Skeletal muscle satellite cell (primary cell): ENCODE measurements around the gene TREML4.

ENCODE experiments used
- H3K27me3 ChIP-seq: 2 replicates; pipeline ENCODE4 v1.7.0; 2013; ENCODE audit warnings: low read length; ENCODE audit not compliant: control insufficient read depth, insufficient read depth
- H3K36me3 ChIP-seq: 2 replicates; pipeline ENCODE4 v1.7.0; 2013; ENCODE audit warnings: mild to moderate bottlenecking, control low read depth, low read length; ENCODE audit not compliant: insufficient read depth
- H3K4me1 ChIP-seq: 2 replicates; pipeline ENCODE4 v1.7.0; 2013; ENCODE audit warnings: low read length; ENCODE audit not compliant: control insufficient read depth, insufficient read depth
- H3K4me2 ChIP-seq: 2 replicates; pipeline ENCODE4 v1.7.0; 2013; ENCODE audit warnings: mild to moderate bottlenecking, low read length
- H3K4me3 ChIP-seq: 2 replicates; pipeline ENCODE4 v1.7.0; 2013; ENCODE audit warnings: low read length
- H3K9ac ChIP-seq: 2 replicates; pipeline ENCODE4 v1.7.0; 2013; ENCODE audit warnings: mild to moderate bottlenecking, low read depth, low read length, moderate library complexity
- H3K9me3 ChIP-seq: replicated peaks from 2 replicates; pipeline ENCODE4 v1.7.0; 2013; ENCODE audit warnings: mild to moderate bottlenecking, control low read depth, low read length

The TREML4 gene

DNA sequence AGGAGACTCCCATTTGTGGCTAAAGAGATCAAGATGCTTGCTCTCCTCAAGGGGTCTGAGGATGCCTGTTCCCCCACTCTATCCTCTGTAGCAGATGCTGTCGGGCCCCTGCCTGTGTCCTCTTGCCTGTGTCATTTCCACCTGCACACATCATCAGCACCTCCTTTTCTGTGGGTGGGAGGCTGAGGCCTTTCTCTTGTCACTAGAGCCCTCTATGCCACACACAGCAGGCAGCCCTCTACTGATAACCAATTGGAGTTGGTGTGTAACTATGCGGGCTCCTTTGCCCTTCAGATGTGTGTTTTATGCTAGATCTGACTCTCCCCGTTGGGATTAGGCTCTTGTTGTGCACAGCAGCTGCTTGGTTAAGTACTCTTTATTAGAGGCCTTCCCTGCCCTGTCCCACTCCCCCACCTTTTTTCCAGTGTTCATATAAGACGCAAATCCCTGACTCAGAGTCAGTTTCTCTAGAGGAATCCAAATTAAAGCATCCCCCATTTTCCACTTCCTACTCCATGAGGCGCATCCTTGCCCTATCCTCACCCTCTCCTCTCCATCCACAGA lies 34.9 kb upstream of the TREML4 start:
- Histone ChIP-seq H3K4me3 (no peak overlapping the region), H3K4me2 (no peak overlapping the region), H3K4me1 (no peaks in the 10 kb centered on the region), H3K9ac (no peak overlapping the region), H3K27me3 (peaks cover 18% of the 10 kb centered on the region), H3K36me3 (no peaks in the 10 kb centered on the region), H3K9me3 (no peaks in the 10 kb centered on the region)

DNA sequence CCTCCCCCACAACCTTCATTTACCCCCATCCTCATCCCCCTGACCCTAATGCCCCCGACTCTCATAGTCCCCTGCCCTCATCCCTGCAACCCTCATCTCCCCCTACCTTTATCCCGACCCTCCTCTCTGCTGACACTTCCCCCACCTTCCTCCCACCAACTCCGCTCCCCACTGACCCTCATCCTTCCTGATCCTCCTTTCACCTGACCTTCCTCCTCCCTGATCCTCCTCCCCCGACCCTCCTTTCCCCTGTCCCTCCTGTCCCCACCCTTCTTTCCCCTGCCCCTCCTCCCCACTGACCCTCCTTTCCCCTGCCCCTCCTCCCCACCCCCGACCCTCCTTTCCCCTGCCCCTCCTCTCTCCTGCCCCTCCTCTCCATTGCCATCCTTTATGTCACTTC lies 34.3 kb upstream of the TREML4 start:
- no peaks in the 10 kb centered on the region for H3K4me1 ChIP-seq
- H3K4me2 ChIP-seq = no peak overlapping the region
- peaks cover 18% of the 10 kb centered on the region for H3K27me3 ChIP-seq
- H3K36me3 ChIP-seq = no peaks in the 10 kb centered on the region
- H3K9ac ChIP-seq = no peak overlapping the region
- no peak overlapping the region for H3K4me3 ChIP-seq
- H3K9me3 ChIP-seq = no peaks in the 10 kb centered on the region

DNA sequence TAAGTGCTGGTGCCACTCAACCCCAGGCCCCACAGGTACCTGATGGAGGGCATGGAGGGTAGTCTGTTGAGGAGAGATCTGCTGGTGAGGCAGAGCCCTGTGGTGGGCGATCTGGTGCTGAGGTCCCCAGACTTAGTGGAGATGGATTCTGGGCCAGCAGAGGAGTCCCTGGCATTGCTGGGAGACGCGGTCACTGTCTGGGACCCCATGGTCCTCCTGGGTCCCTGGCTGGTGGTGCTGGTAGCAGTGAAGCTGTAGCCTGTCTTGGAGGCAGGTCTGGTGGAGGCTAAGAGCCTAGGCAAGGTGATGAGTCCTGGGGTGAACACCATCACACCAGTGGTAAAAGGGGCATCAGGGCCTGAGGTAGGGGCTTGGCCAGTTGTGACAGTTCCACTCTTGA lies 33.8 kb upstream of the TREML4 start:
- H3K9ac ChIP-seq = no peak overlapping the region
- no peaks in the 10 kb centered on the region for H3K36me3 ChIP-seq
- peaks cover 18% of the 10 kb centered on the region for H3K27me3 ChIP-seq
- no peaks in the 10 kb centered on the region for H3K4me1 ChIP-seq
- no peak overlapping the region for H3K4me3 ChIP-seq
- no peak overlapping the region for H3K4me2 ChIP-seq
- no peaks in the 10 kb centered on the region for H3K9me3 ChIP-seq

DNA sequence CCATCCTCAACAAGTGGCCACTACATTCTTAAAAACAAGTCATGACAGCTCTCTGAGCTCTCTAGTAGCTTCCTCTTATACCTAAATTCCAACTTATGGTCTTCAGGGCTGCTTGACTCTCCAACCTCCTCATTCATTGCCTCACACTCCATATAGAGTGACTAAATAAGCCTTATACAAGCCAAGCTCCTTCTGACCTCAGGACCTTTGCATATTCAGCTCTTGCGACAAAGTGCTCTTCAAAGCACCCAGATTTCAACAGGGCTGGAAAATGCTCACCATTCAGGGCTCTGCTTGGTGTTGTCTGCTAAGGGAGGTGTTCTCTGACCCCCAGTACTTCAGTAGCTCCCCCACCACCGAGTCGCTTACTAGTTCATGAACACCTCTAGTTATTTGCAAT lies 30.9 kb upstream of the TREML4 start:
- Histone ChIP-seq H3K27me3 (peaks cover 18% of the 10 kb centered on the region), H3K36me3 (no peaks in the 10 kb centered on the region), H3K9ac (no peak overlapping the region), H3K9me3 (no peaks in the 10 kb centered on the region), H3K4me3 (no peak overlapping the region), H3K4me1 (no peaks in the 10 kb centered on the region), H3K4me2 (no peak overlapping the region)

DNA sequence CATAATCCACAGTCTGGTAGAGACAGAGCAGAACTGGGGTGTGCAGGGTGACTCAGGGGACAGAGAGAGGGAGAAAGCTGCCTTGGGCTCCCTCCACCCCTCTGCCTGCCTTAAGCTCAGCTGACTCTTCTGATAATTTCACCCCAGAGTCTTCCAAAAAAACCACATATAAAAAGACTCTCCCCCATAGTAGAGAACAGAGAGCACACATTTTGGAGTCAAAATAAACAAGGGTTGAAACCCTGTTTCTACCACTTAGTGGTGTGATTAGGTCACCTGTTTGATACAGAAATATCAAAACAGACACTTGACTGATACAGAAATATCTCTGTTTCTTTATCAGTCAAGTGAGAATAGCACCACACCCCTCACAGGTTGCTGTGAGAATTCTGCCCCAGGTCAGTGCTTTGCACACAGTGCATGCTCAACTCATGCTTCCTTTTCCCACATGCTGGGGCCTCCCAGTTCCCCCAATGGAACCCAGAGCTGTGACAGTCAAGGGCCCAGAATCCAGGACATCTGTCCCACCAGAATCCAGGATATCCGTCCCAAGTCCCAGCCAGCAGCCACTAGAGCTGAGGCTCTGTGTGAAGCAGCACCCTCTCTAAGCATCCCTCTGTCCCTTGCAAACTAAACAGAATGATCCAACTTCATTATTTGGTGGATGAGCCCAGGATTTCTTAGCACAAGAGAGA lies 28.4 kb upstream of the TREML4 start:
- Histone ChIP-seq H3K9ac (no peak overlapping the region), H3K4me1 (no peaks in the 10 kb centered on the region), H3K27me3 (peaks cover 19% of the 10 kb centered on the region), H3K4me3 (no peak overlapping the region), H3K4me2 (no peak overlapping the region), H3K9me3 (no peaks in the 10 kb centered on the region), H3K36me3 (no peaks in the 10 kb centered on the region)

DNA sequence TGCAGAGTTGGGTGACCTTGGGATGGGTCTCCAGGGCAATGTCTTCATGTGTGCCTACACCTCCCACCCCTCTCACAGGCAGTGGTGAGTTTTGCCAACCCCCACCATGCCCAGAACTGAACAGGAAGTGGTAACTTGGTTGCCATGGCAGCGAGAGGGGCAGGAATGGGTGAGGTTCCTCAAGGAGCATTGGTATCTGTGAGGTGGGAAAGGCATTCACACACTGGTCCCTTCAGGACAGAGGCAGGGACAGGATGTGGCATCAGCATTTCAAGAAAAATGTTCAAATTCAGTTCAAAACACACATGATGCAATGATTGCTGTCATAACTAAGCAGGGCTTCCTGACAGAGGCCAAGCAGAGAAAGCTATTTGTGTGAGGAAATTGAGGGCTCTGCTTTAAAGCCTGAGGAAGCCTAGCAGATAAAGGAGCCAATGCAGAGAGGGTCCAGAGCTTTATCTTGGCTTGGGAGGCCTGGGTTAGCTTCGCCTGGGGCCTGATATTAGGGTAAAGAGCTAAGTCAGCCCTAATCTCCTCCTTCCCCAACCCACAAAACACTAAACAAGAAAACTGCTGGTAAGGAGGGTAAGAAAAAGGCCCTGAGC lies 27.8 kb upstream of the TREML4 start:
- Histone ChIP-seq H3K27me3 (peaks cover 16% of the 10 kb centered on the region), H3K36me3 (no peaks in the 10 kb centered on the region), H3K4me1 (no peaks in the 10 kb centered on the region), H3K4me3 (no peak overlapping the region), H3K9me3 (no peaks in the 10 kb centered on the region), H3K9ac (no peak overlapping the region), H3K4me2 (no peak overlapping the region)

DNA sequence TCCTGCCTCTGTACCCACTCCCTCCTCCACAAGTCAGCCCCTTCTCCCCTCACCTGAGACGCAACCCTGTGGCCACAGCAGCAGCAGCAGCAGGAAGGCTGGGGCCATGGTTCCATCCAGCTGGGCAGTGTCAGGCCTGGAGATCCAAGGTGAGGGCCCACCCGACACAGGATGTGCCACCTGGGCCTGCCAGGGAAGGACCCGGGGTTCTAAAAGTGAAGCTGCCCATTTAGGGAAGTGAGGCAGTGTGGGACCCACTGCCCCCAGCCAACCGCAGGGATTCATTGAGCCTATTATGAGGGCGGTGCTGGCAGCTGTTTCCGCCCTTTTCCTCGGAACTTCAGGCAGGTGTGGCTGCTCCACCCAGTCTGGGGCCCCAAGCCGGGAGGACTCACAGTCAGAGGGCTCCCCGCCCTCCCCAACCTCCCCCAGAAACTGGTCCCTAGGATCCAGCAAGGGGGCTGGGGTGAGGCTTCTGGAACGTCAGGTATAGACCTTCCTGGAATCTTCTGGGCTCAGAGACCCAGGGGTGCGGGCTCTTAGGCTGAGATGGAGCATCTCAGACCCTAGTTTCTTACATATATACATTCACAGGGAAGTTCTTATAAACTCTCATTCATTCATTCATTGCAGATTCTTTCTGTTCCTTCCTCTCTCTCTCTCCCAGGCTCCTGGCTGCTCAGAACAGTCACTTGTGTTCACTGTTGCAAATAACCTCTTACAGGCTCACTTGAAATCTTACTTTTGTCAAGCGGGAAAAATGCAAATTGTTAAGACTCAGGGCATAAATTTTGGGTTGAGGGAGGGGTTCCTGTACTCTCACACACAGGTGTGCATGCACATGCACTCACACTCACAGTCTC lies 27.0 kb upstream of the TREML4 start, which contains the start of gene TREML2:
TSS of gene TREML2 (minus strand) at position 249 of the 863 bp plus-strand sequence. CDS start at position 108, 141 bp downstream.
- H3K27me3 ChIP-seq = peaks cover 11% of the 10 kb centered on the region
- no peak within 1 kb of the TSS for H3K4me2 ChIP-seq
- no peak within 1 kb of the TSS for H3K4me3 ChIP-seq
- H3K4me1 ChIP-seq = no peaks in the 10 kb centered on the region
- no peak within 1 kb of the TSS for H3K9ac ChIP-seq
- H3K36me3 ChIP-seq = no peaks in the 10 kb centered on the region
- no peaks in the 10 kb centered on the region for H3K9me3 ChIP-seq

DNA sequence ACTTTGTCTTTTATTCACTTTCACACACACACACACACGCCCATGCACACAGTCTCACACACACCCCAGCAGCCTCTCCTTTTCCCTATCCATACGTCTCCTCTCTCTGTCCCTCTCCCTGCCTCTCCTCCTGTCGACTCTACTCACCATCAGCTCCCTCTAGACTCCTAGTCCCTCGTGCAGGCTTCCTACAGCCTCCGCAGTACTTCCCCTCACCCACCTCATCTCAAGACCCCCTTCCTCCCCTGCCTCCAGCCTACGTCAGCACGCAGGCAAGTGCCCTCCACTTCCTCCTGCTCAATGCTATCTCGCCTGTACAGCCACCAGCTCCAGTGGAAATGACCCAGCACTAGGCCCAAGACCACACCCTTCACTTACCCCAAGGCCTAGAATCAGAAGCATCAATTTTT lies 26.4 kb upstream of the TREML4 start:
- Histone ChIP-seq H3K36me3 (no peaks in the 10 kb centered on the region), H3K4me1 (no peaks in the 10 kb centered on the region), H3K9ac (no peak overlapping the region), H3K4me3 (no peak overlapping the region), H3K27me3 (peaks cover 8% of the 10 kb centered on the region), H3K9me3 (no peaks in the 10 kb centered on the region), H3K4me2 (no peak overlapping the region)

DNA sequence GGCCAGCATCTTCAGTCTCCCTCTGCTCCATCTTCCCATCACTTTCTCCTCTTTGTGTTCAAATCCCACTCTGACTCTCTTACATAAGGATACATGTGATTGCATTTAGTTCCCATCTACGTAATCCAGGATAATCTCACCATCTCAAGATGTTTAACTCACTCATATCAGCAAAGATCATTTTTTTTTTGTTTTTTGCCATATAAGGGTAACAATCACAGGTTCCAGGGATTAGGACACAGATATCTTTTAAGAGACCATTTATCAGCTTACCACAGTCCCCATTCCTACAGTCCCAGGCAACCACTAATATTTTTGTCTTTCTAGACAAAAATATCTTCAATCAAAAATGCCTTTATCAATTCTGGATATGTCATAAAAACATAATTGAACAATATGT lies 24.0 kb upstream of the TREML4 start:
- H3K36me3 ChIP-seq = no peaks in the 10 kb centered on the region
- H3K9ac ChIP-seq = no peak overlapping the region
- no peaks in the 10 kb centered on the region for H3K4me1 ChIP-seq
- peaks cover 4% of the 10 kb centered on the region for H3K27me3 ChIP-seq
- H3K4me3 ChIP-seq = no peak overlapping the region
- H3K4me2 ChIP-seq = no peak overlapping the region
- no peaks in the 10 kb centered on the region for H3K9me3 ChIP-seq

DNA sequence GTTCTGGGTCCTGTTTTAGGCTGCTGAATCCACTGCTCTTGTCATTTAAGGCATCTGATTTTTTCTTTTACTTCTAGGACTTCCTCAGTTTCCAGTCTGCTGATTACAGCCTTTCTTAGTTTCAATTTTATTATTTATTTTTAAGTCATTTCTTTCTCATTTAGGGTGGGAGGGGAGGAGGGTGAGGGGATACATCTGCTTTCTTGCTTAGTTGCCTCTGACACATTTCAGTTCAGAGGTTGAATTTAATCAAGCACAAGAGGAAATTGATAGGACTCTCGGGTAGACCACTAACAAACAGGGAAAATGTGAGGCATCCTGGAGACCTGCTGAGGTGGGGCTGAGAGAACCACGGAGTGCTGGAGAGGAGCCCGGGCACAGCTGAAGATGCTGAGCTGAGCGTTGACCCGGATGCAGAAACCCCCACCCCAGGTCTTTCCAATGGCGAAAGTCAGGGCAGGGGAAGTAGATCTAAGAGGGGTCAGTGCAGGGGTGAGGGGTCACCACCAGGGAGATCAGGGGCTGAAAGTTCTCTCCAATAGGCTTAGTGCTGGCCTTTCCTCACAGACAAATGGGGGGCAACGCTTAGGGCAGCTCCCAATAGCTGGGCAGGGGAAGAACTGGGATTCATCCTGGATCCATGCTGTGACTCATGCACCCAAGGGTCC lies 19.6 kb upstream of the TREML4 start:
- peaks cover 12% of the 10 kb centered on the region for H3K27me3 ChIP-seq
- no peaks in the 10 kb centered on the region for H3K36me3 ChIP-seq
- no peaks in the 10 kb centered on the region for H3K9me3 ChIP-seq
- H3K9ac ChIP-seq = no peak overlapping the region
- H3K4me3 ChIP-seq = no peak overlapping the region
- H3K4me2 ChIP-seq = no peak overlapping the region
- H3K4me1 ChIP-seq = no peaks in the 10 kb centered on the region
